Heart right ventricle (tissue), 16 donors: ENCODE results near the gene SPAAR. TPM values are rescaled to one million over a fixed set of nuclear protein-coding genes. Genes with fewer than 3 reads are reported as not detected.

Experiments
- ATAC-seq, 8 donors: fragments of 200-7000 bp; cut with Tn5 transposase; one replicate each; pipeline ENCODE4 v1.9.1; 2020; ENCODE audit warnings: mild to moderate bottlenecking in 8 of 8, moderate library complexity in 8 of 8, moderate number of reproducible peaks in 1 of 8
- DNase-seq, 2 donors: peaks; one replicate each; pipeline ENCODE4 v3.0.0-alpha.2; 2020
- H3K27ac ChIP-seq, 10 donors: fragments of 200-600 bp; sonication (generic) in 2 of 10; one replicate each; pipeline versions ENCODE4 v1.5.0 to v1.8.0; 2020 to 2022; ENCODE audit warnings: mild to moderate bottlenecking in 3 of 10
- H3K27me3 ChIP-seq, 7 donors: fragments of 200-600 bp; one replicate each; pipeline ENCODE4 v1.8.0; 2021 to 2022; ENCODE audit warnings: mild to moderate bottlenecking in 2 of 7
- H3K36me3 ChIP-seq, 9 donors: fragments of 200-600 bp; sonication (generic) in 1 of 9; one replicate each; pipeline versions ENCODE4 v1.5.0 to v1.8.0; 2020 to 2022; ENCODE audit warnings: mild to moderate bottlenecking in 2 of 9
- H3K4me1 ChIP-seq, 9 donors: fragments of 200-600 bp; sonication (generic) in 1 of 9; one replicate each; pipeline versions ENCODE4 v1.5.0 to v1.8.0; 2020 to 2022; ENCODE audit warnings: mild to moderate bottlenecking in 4 of 9
- H3K4me3 ChIP-seq, 10 donors: fragments of 200-600 bp; sonication (generic) in 2 of 10; one replicate each; pipeline versions ENCODE4 v1.5.0 to v1.8.0; 2020 to 2022; ENCODE audit warnings: mild to moderate bottlenecking in 7 of 10, moderate library complexity in 2 of 10
- H3K9me3 ChIP-seq, 11 donors: fragments of 200-600 bp in 10 of 11; sonication (generic) in 2 of 11; one replicate each; pipeline versions ENCODE4 v1.5.0 to v1.8.0; 2013 to 2022; ENCODE audit warnings: mild to moderate bottlenecking in 2 of 11, control low read depth in 1 of 11, moderate library complexity in 1 of 11
- CTCF ChIP-seq, 9 donors: fragments of 200-600 bp; sonication (generic) in 2 of 9; IDR thresholded peaks; one replicate each; pipeline versions ENCODE4 v1.5.0 to v1.8.0; 2021 to 2022; ENCODE audit warnings: antibody characterized with exemption in 9 of 9, mild to moderate bottlenecking in 5 of 9, moderate library complexity in 1 of 9
- WGBS, 2 donors: extraction: QIAGEN DNeasy Blood & Tissue Kit; methylation state at CpG; one replicate each; pipeline ENCODE4 v1.1.7; 2013; ENCODE audit warnings: inconsistent platforms in 1 of 2; 5-methylcytosine and 5-hydroxymethylcytosine counted together
- intact Hi-C, 10 donors: fragments of 100-400 bp; cut with DNase I; formaldehyde crosslinking; loops; one replicate each; pipeline versions ENCODE4 v1.11.1 to v1.14.2; 2022
- polyA plus RNA-seq, 2 donors: library from polyadenylated mRNA; stranded (reverse); fragments of 200-250 nt; gene quantifications; one replicate each; pipeline ENCODE4 v1.2.3, GENCODE V29; 2013
- total RNA-seq, 10 donors: library from RNA; stranded (reverse); fragmentation: NEBNext Ultra II Directional in 3 of 10; extraction: Animal tissue kit (Norgen Biotek cat#: 25700) in 3 of 10; gene quantifications; one replicate each; pipeline versions ENCODE4 v1.2.1 to v1.2.4, GENCODE V29; 2021 to 2023
- donor health status: Arrhythmogenic right ventricular cardiomyopathy.
- donor health status: ischemic (EF 13 %, LVEDD 7.1; RV severe dilation, severe dysfunction).
- donor health status: healthy with polysubstance abuse.
- donor health status: DM: no; HTN: yes; CAD: no.
- donor health status: DM: no; HTN: no; CAD: no.
- donor health status: ischemic (EF 25% LVEDD 6.9; RV normal size, moderate dysfunction).
- donor health status: ischemic (EF 25% LVEDD 5.7; RV mildly dilated, moderate dysfunction).
- donor health status: healthy.
- donor health status: DM: yes; HTN: yes; CAD: no.
- donor health status: Ischemic cardiomyopathy.
- donor health status: ischemic (EF 35%, LVEDD 5.7; RV mildly dilated, moderate dysfunction).
- donor health status: nonischemic (EF 11% LVEDD 7.7; RV severe dilation, severe dysfunction).
- donor health status: DM: yes; HTN: yes; CAD: no.
- donor health status: PGD.
- donor health status: ischemic (EF 29% LVEDD 5.4; RV normal size, mild dysfunction).
- donor health status: nonischemic (EF 23%, LVEDD 6.1; RV moderate dilation, normal function).

The SPAAR gene
- total and polyA plus RNA-seq, 12 donors, result 2.8 to 20.8 (median 5.6) TPM

- intact Hi-C loops, result no loop called here
- H3K27me3 ChIP-seq, result peaks cover 0 to 5% (median 0%) of the 10 kb centered on the region in 7 donors
- no peaks in the 10 kb centered on the region for H3K36me3 ChIP-seq
- peaks cover 0 to 11% (median 0%) of the 10 kb centered on the region in 9 donors for H3K4me1 ChIP-seq
- no peak overlapping the region for H3K4me3 ChIP-seq
- 68 to 76% methylated on average over 3 of the region's 3 CpGs for WGBS, 2 donors
- no peaks in the 10 kb centered on the region for H3K9me3 ChIP-seq
- TF ChIP-seq CTCF (IDR thresholded peaks at IDR 0.05), result no peak
- no peak for ATAC-seq
- no peak for DNase-seq
- no peak overlapping the region for H3K27ac ChIP-seq
Observed at GRCh38 chr9:35960039-35960655, 50.9 kb downstream of the SPAAR start.

Other genes starting within 250 kb of the SPAAR start
- under 1 TPM in 8 of 10 donors, not detected in 2; 0.09 to 0.85 (median 0.30) TPM for gene ARHGEF39, start 244.3 kb upstream of the SPAAR start, total RNA-seq
- gene ARHGEF39, start 244.3 kb upstream of the SPAAR start, polyA plus RNA-seq, result 1 to 10 TPM in 1 of 2 donors, under 1 TPM in 1; 0.35 to 1.3 TPM
- 10 to 100 TPM in 1 of 10 donors, 1 to 10 TPM in 1, under 1 TPM in 3, not detected in 5; 0.20 to 13.2 (median 0.24) TPM for gene CA9, start 235.6 kb upstream of the SPAAR start, total RNA-seq
- gene CA9, start 235.6 kb upstream of the SPAAR start, polyA plus RNA-seq, result 1 to 10 TPM in 1 of 2 donors, not detected in 1; 1.0 TPM
- gene TPM2, start 219.6 kb upstream of the SPAAR start, total RNA-seq, result 100 to 1,000 TPM; 548 to 922 (median 784) TPM
- gene TPM2, start 219.6 kb upstream of the SPAAR start, polyA plus RNA-seq, result 1,000 to 10,000 TPM in 1 of 2 donors, 100 to 1,000 TPM in 1; 597 to 1,940 TPM
- gene TLN1, start 177.3 kb upstream of the SPAAR start, total RNA-seq, result 100 to 1,000 TPM; 206 to 323 (median 238) TPM
- 100 to 1,000 TPM in 1 of 2 donors, 10 to 100 TPM in 1; 99.6 to 247 TPM for gene TLN1, start 177.3 kb upstream of the SPAAR start, polyA plus RNA-seq
- gene CREB3, start 176.8 kb upstream of the SPAAR start, total RNA-seq, result 10 to 100 TPM; 16.2 to 29.5 (median 20.2) TPM
- 10 to 100 TPM; 24.4 to 39.1 TPM for gene CREB3, start 176.8 kb upstream of the SPAAR start, polyA plus RNA-seq
- 100 to 1,000 TPM in 1 of 10 donors, 10 to 100 TPM in 9; 47.4 to 101 (median 74.7) TPM for gene GBA2, start 160.3 kb upstream of the SPAAR start, total RNA-seq
- 100 to 1,000 TPM in 1 of 2 donors, 10 to 100 TPM in 1; 81.9 to 102 TPM for gene GBA2, start 160.3 kb upstream of the SPAAR start, polyA plus RNA-seq
- 10 to 100 TPM; 31.1 to 39.4 (median 34.0) TPM for gene RGP1, start 160.2 kb upstream of the SPAAR start, total RNA-seq
- 1 to 10 TPM; 8.2 to 9.3 TPM for gene RGP1, start 160.2 kb upstream of the SPAAR start, polyA plus RNA-seq
- under 1 TPM in 1 of 10 donors, not detected in 9; 0.60 TPM for gene MSMP, start 155.2 kb upstream of the SPAAR start, total RNA-seq
- under 1 TPM in 1 of 2 donors, not detected in 1; 0.19 TPM for gene MSMP, start 155.2 kb upstream of the SPAAR start, polyA plus RNA-seq
- 10 to 100 TPM; 18.9 to 26.4 (median 20.8) TPM for gene NPR2, start 117.9 kb upstream of the SPAAR start, total RNA-seq
- 10 to 100 TPM; 13.5 to 25.5 TPM for gene NPR2, start 117.9 kb upstream of the SPAAR start, polyA plus RNA-seq
- gene SPAG8, start 97.2 kb upstream of the SPAAR start, total RNA-seq, result 1 to 10 TPM in 9 of 10 donors, under 1 TPM in 1; 0.86 to 4.2 (median 2.9) TPM
- 1 to 10 TPM in 1 of 2 donors, under 1 TPM in 1; 0.84 to 6.0 TPM for gene SPAG8, start 97.2 kb upstream of the SPAAR start, polyA plus RNA-seq
- gene HINT2, start 94.4 kb upstream of the SPAAR start, total RNA-seq, result 10 to 100 TPM; 56.8 to 83.1 (median 76.7) TPM
- 100 to 1,000 TPM in 1 of 2 donors, 10 to 100 TPM in 1; 69.9 to 120 TPM for gene HINT2, start 94.4 kb upstream of the SPAAR start, polyA plus RNA-seq
- not detected for gene FAM221B, start 80.8 kb upstream of the SPAAR start, total RNA-seq
- not detected for gene FAM221B, start 80.8 kb upstream of the SPAAR start, polyA plus RNA-seq
- 10 to 100 TPM; 13.6 to 22.9 (median 20.5) TPM for gene TMEM8B, start 80.3 kb upstream of the SPAAR start, total RNA-seq
- 1 to 10 TPM; 6.7 to 8.0 TPM for gene TMEM8B, start 80.3 kb upstream of the SPAAR start, polyA plus RNA-seq
- not detected for gene OR13J1, start 39.1 kb upstream of the SPAAR start, total RNA-seq
- gene OR13J1, start 39.1 kb upstream of the SPAAR start, polyA plus RNA-seq, result not detected
- 1 to 10 TPM; 1.5 to 6.1 (median 2.2) TPM for gene HRCT1, start 3.3 kb upstream of the SPAAR start, total RNA-seq
- gene HRCT1, start 3.3 kb upstream of the SPAAR start, polyA plus RNA-seq, result 10 to 100 TPM in 1 of 2 donors, 1 to 10 TPM in 1; 7.2 to 13.9 TPM
- gene OR2S2, start 48.7 kb downstream of the SPAAR start, total RNA-seq, result not detected
- gene OR2S2, start 48.7 kb downstream of the SPAAR start, polyA plus RNA-seq, result not detected
- gene RECK, start 127.4 kb downstream of the SPAAR start, total RNA-seq, result 1 to 10 TPM; 4.1 to 5.8 (median 5.2) TPM
- gene RECK, start 127.4 kb downstream of the SPAAR start, polyA plus RNA-seq, result 1 to 10 TPM; 2.9 to 4.5 TPM
- 10 to 100 TPM in 2 of 10 donors, 1 to 10 TPM in 8; 4.7 to 19.2 (median 5.8) TPM for gene GLIPR2, start 227.2 kb downstream of the SPAAR start, total RNA-seq
- gene GLIPR2, start 227.2 kb downstream of the SPAAR start, polyA plus RNA-seq, result 10 to 100 TPM in 1 of 2 donors, 1 to 10 TPM in 1; 8.0 to 13.9 TPM